GM19455 (cell line): Measurements from ENCODE around the gene SNX27.

Experiments used
- ATAC-seq: cut with Tn5 transposase; IDR thresholded peaks from one replicate; pipeline ENCODE4 v1.9.1; 2021; ENCODE audit not compliant: unreplicated experiment

SNX27 gene

GRCh38 chr1:151703813-151704212, 92.0 kb downstream of the SNX27 start:
- ATAC-seq = no peak

GRCh38 chr1:151704246-151704645, 92.4 kb downstream of the SNX27 start:
- no peak for ATAC-seq

DNA sequence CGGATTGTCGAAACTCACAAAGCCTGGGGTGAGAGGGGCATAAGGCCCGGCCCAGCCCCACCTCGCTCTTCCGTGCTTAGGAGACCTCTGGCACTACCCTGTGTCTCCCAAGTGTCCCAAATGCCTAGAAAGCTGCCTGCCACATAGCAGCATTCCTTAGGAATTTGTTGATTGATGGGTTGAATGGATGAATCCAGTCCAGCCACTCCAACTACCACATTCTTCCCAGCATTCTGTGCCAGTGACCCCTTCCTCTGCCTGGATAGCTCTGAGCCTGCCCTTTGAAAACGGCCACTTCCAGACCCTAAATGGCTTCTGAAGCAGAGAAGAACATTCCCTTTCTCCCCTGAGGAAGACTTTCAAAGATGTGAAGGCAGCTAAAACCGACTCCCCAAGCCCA, 93.3 kb downstream of the SNX27 start:
- no peak for ATAC-seq

- no peak for ATAC-seq
These were observed 94.1 kb downstream of the SNX27 start for GRCh38 chr1:151705753-151706463.

GRCh38 chr1:151706464-151707415, 94.9 kb downstream of the SNX27 start:
- ATAC-seq = no peak

GRCh38 chr1:151707541-151708065, 95.8 kb downstream of the SNX27 start:
- no peak for ATAC-seq

DNA sequence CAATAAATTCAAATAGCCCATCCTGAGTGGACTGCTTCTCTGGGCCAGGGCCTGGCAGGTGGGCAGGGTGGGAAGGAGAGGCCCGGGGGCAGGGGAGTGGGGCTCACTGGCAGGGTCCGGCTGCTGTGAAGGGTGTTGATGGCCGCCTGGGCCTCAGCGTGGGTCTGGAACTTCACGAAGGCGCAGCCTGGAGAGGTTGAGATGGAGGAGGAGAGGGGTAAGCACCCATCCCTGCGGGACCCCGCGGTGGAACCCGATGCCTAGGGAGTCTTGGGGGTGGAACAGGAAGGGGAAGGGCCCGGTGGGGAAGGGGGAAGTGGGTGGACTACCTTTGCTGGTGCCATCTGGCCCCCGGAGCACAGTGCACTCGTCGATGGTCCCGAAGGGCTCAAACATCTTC, 97.0 kb downstream of the SNX27 start:
- no peak for ATAC-seq

DNA sequence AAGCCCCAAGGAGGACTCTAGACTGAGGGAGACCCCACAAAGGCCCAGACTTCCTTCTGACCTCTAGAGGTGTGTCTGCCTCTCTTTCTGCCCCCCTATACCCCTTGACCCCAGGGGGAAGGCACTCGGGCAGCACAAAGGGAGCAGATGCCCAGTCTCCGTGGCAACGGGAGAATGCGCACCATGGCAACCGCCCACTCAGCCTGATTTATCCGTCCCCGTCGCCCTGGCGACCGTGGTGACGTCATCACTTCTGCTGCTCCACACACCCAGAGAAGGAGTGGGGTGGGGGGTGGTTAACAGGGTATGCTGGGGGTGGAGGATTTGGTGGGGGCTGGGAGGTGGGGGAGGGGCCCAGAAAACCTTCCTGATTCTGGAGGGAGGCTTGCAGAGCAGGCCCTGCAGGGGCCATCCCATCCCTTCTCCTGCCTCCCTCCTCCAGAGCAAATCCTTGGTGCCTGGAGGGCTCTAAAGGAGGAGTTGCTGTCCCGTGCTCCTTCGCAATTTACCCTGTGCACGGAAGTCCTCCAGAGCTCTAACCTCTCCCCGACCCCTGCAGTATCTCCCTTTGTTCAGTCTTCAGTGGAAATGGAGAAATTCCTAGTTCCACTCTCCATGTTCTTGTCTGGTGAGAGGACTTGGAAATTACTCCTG, 98.5 kb downstream of the SNX27 start:
- ATAC-seq = no peak

- no peak for ATAC-seq
These were observed 99.4 kb downstream of the SNX27 start for GRCh38 chr1:151711044-151711800.

- no peak for ATAC-seq
These were observed 100.1 kb downstream of the SNX27 start for GRCh38 chr1:151711951-151712350.

GRCh38 chr1:151713044-151713443, 101.2 kb downstream of the SNX27 start:
- no peak for ATAC-seq

GRCh38 chr1:151713874-151714273, 102.0 kb downstream of the SNX27 start:
- ATAC-seq = no peak

GRCh38 chr1:151714820-151715725, 103.2 kb downstream of the SNX27 start:
- ATAC-seq = no peak

GRCh38 chr1:151715726-151716404, 104.0 kb downstream of the SNX27 start:
- no peak for ATAC-seq

GRCh38 chr1:151716405-151716762, 104.5 kb downstream of the SNX27 start:
- ATAC-seq = no peak

GRCh38 chr1:151716771-151717631, 105.2 kb downstream of the SNX27 start, which contains the start of gene CELF3:
Gene CELF3, minus strand, starts transcription at chr1:151716803. Its CDS starts 783 bp downstream, at chr1:151716020.
- ATAC-seq = no peak

DNA sequence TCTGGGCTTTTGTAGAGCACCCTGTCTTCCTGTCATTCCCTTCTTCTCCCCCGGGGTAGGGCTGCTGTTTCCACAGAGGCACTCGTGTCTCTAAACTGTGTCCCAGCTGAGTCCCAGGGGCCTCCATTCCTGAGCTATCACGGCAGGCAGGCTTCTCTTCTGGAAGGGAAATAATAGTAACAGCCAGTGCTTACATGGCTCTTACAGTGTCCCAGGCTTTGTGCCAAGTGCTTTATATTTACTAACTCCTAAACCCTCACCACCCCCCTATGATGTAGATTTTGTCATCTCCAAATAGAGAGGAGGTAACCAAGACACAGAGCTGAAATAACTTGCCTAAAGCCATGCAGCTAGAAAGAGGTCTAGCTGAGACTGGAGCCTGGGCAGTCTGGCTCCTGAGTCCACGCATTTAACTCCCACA, 106.2 kb downstream of the SNX27 start:
- no peak for ATAC-seq

DNA sequence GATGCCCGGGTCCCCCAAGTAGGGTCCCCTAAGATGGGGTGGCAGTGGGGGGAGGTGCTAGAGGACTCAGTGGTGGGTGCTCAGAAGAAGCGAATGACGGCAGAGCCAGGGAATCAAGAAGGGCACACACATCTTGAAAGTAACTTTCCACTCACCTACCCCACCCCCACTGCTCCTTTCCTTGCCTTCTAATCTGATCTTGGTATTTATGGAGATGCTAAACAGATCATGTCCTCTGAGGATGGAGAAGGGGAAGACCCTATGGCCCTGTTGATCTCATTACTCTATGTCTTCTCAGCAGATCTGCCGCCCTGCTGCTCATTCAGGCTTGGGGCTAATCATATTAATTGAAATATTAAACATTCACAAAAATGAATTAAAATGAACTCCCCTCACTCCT, 106.8 kb downstream of the SNX27 start:
- ATAC-seq = no peak
